Peyer's patch (tissue), 4 donors: ENCODE measurements around the gene MDFIC. TPM values are rescaled to one million over a fixed set of nuclear protein-coding genes. Genes with fewer than 3 reads are reported as not detected.

Experiments used
- DNase-seq, 3 donors: peaks; one replicate each; pipeline ENCODE4 v3.0.0-alpha.2; 2017 to 2019
- H3K27ac ChIP-seq, 4 donors: fragments of 200-600 bp; sonication (generic); one replicate each; pipeline ENCODE4 v1.5.1; 2016 to 2019
- H3K27me3 ChIP-seq, 2 donors: fragments of 200-600 bp; sonication (generic); one replicate each; pipeline ENCODE4 v1.5.1; 2019
- H3K36me3 ChIP-seq, 3 donors: fragments of 200-600 bp; sonication (generic); one replicate each; pipeline ENCODE4 v1.5.1; 2016 to 2019
- H3K4me1 ChIP-seq, 4 donors: fragments of 200-600 bp; sonication (generic); one replicate each; pipeline ENCODE4 v1.5.1; 2016 to 2019
- H3K4me3 ChIP-seq, 4 donors: fragments of 200-600 bp; sonication (generic); 1 replicate in 3 of 4; 2 replicates in 1 of 4; pipeline ENCODE4 v1.5.1; 2016 to 2019; ENCODE audit warnings: mild to moderate bottlenecking in 1 of 4
- H3K9me3 ChIP-seq, 4 donors: fragments of 200-600 bp; sonication (generic); one replicate each; pipeline ENCODE4 v1.5.1; 2016 to 2019; ENCODE audit warnings: mild to moderate bottlenecking in 1 of 4
- CTCF ChIP-seq, 6 experiments: fragments of 450-650 bp in 4 of 6; fragments of 200-600 bp in 2 of 6; sonication (generic) in 1 of 6; IDR thresholded peaks; one replicate each; pipeline ENCODE4 v1.5.1; 2017 to 2019; ENCODE audit warnings: antibody characterized with exemption in 6 of 6, mild to moderate bottlenecking in 3 of 6, moderate library complexity in 1 of 6
- POLR2A ChIP-seq, 2 donors: fragments of 450-650 bp; IDR thresholded peaks; one replicate each; pipeline ENCODE4 v1.5.1; 2017; ENCODE audit warnings: antibody characterized with exemption in 2 of 2, mild to moderate bottlenecking in 2 of 2, moderate library complexity in 2 of 2
- total RNA-seq, 4 donors: library from RNA; depleted of rRNA; stranded (reverse); fragments of >200 nt; gene quantifications; one replicate each; pipeline ENCODE4 v1.1.0, GENCODE V29; 2016

The MDFIC gene
- total RNA-seq, 4 donors from 2014 or later = 4.3 to 36.3 (median 9.0) TPM

GRCh38 chr7:114952296-114952695 lies 30.4 kb downstream of the MDFIC start:
- H3K27me3 ChIP-seq = no peaks in the 10 kb centered on the region

GRCh38 chr7:114953724-114954123 lies 31.8 kb downstream of the MDFIC start:
- no peak for DNase-seq
- H3K27me3 ChIP-seq = no peaks in the 10 kb centered on the region

More at GRCh38 chr7:114952296-114952695, 30.4 kb downstream of the MDFIC start:
- no peak for DNase-seq
- Histone ChIP-seq H3K9me3 (no peaks in the 10 kb centered on the region), H3K4me1 (no peaks in the 10 kb centered on the region), H3K4me3 (no peak overlapping the region), H3K36me3 (no peaks in the 10 kb centered on the region), H3K27ac (no peak overlapping the region)
- TF ChIP-seq POLR2A (IDR thresholded peaks at IDR 0.05) (no peak), CTCF (IDR thresholded peaks at IDR 0.05) (no peak)

GRCh38 chr7:114956702-114957101 lies 34.8 kb downstream of the MDFIC start:
- no peak for DNase-seq
- Histone ChIP-seq H3K4me1 (no peaks in the 10 kb centered on the region), H3K4me3 (no peak overlapping the region), H3K27ac (no peak overlapping the region), H3K9me3 (no peaks in the 10 kb centered on the region), H3K27me3 (no peaks in the 10 kb centered on the region), H3K36me3 (no peaks in the 10 kb centered on the region)
- TF ChIP-seq POLR2A (IDR thresholded peaks at IDR 0.05) (no peak), CTCF (IDR thresholded peaks at IDR 0.05) (no peak)

More at GRCh38 chr7:114953724-114954123, 31.8 kb downstream of the MDFIC start:
- no peak overlapping the region for H3K27ac ChIP-seq
- H3K36me3 ChIP-seq = no peaks in the 10 kb centered on the region
- H3K4me1 ChIP-seq = no peaks in the 10 kb centered on the region
- TF ChIP-seq POLR2A (IDR thresholded peaks at IDR 0.05) (no peak), CTCF (IDR thresholded peaks at IDR 0.05) (no peak)
- H3K9me3 ChIP-seq = no peaks in the 10 kb centered on the region
- H3K4me3 ChIP-seq = no peak overlapping the region

- Histone ChIP-seq H3K27ac (no peak overlapping the region), H3K4me1 (no peaks in the 10 kb centered on the region), H3K27me3 (no peaks in the 10 kb centered on the region), H3K9me3 (no peaks in the 10 kb centered on the region), H3K4me3 (no peak overlapping the region), H3K36me3 (no peaks in the 10 kb centered on the region)
- no peak for DNase-seq
- no peak for TF ChIP-seq CTCF (IDR thresholded peaks at IDR 0.05)
- no peak for TF ChIP-seq POLR2A (IDR thresholded peaks at IDR 0.05)
Measured at GRCh38 chr7:114957444-114957843, 35.5 kb downstream of the MDFIC start.

GRCh38 chr7:114959931-114960330 lies 38.0 kb downstream of the MDFIC start:
- Histone ChIP-seq H3K4me3 (no peak overlapping the region), H3K27me3 (no peaks in the 10 kb centered on the region), H3K27ac (no peak overlapping the region), H3K9me3 (no peaks in the 10 kb centered on the region), H3K4me1 (no peaks in the 10 kb centered on the region), H3K36me3 (no peaks in the 10 kb centered on the region)
- no peak for TF ChIP-seq POLR2A (IDR thresholded peaks at IDR 0.05)
- DNase-seq = no peak

GRCh38 chr7:114962441-114962840 lies 40.5 kb downstream of the MDFIC start:
- Histone ChIP-seq H3K4me3 (no peak overlapping the region), H3K27ac (no peak overlapping the region), H3K27me3 (no peaks in the 10 kb centered on the region), H3K9me3 (no peaks in the 10 kb centered on the region), H3K36me3 (no peaks in the 10 kb centered on the region), H3K4me1 (no peaks in the 10 kb centered on the region)
- TF ChIP-seq CTCF (IDR thresholded peaks at IDR 0.05) (no peak), POLR2A (IDR thresholded peaks at IDR 0.05) (no peak)
- DNase-seq = no peak
